ENCODE results near the gene CRKL. TPM values are rescaled to one million over a fixed set of nuclear protein-coding genes. Genes with fewer than 3 reads are reported as not detected.

Gene CRKL
- total and polyA plus RNA-seq, 4 donors: 12.0 to 45.5 (median 22.6) TPM

GRCh38 chr22:20979940-20980453, 62.8 kb downstream of the CRKL start:
- Histone ChIP-seq H3K9me3 (ENCODE audit: control insufficient read depth in 4 of 4, low read length in 3 of 4) (no peaks in the 10 kb centered on the region), H3K4me1 (ENCODE audit: control insufficient read depth in 4 of 4, insufficient read depth in 4 of 4, low read length in 3 of 4) (peaks cover 7 to 36% (median 27%) of the 10 kb centered on the region in 4 donors), H3K27me3 (ENCODE audit: control insufficient read depth in 4 of 4, insufficient read depth in 4 of 4, low read length in 3 of 4) (no peaks in the 10 kb centered on the region), H3K4me3 (ENCODE audit: low read depth in 1 of 3, low read length in 3 of 3) (peak overlapping the region in 1 of 3 donors; percentile 23), H3K9ac (ENCODE audit: low read depth in 1 of 2, low read length in 2 of 2) (no peak overlapping the region), H3K27ac (ENCODE audit: low read depth in 1 of 2, low read length in 2 of 2) (no peak overlapping the region), H3K36me3 (ENCODE audit: control insufficient read depth in 4 of 4, insufficient read depth in 3 of 4, low read depth in 1 of 4, low read length in 3 of 4) (peaks cover 0 to 2% (median 0%) of the 10 kb centered on the region in 4 donors)
- no peak for DNase-seq (ENCODE audit: low spot score)
- TF ChIP-seq ATF3 (IDR thresholded peaks at IDR 0.05) (no peak), RXRA (IDR thresholded peaks at IDR 0.05) (peak in 1 of 2 donors; percentile 36), HNF4A (conservative IDR thresholded peaks at IDR 0.05) (peak; percentile 30 to 41)
- WGBS: 34% methylated on average over 13 of the region's 13 CpGs

DNA sequence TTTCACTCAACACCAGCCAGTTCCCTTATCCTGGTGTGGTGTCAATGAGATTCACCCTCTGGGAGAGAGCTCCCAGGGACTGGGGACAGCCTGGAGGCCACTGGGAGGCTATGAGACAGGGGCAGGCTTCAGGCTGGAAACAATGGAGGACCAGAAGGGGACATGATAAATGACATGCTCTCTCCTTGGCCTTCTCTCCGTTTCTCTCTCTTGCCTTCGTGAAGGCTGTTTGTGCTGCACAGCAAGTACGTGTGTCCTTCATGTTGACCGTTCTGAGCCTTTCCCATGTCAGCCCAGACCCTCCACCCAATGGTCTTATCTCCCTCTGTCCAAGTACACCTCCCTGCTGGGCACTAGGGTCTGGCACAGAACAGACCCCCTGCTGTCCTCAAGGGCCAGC, 63.3 kb downstream of the CRKL start:
- H3K4me3 ChIP-seq (ENCODE audit: low read depth in 1 of 3, low read length in 3 of 3): no peak overlapping the region
- no peaks in the 10 kb centered on the region for H3K9me3 ChIP-seq (ENCODE audit: control insufficient read depth in 4 of 4, low read length in 3 of 4)
- no peak overlapping the region for H3K27ac ChIP-seq (ENCODE audit: low read depth in 1 of 2, low read length in 2 of 2)
- H3K36me3 ChIP-seq (ENCODE audit: control insufficient read depth in 4 of 4, insufficient read depth in 3 of 4, low read depth in 1 of 4, low read length in 3 of 4): peaks cover 0 to 2% (median under 1%) of the 10 kb centered on the region in 4 donors
- no peak overlapping the region for H3K9ac ChIP-seq (ENCODE audit: low read depth in 1 of 2, low read length in 2 of 2)
- no peak for TF ChIP-seq RXRA (IDR thresholded peaks at IDR 0.05)
- 89% methylated on average over 4 of the region's 4 CpGs for WGBS
- peaks cover 7 to 36% (median 27%) of the 10 kb centered on the region in 4 donors for H3K4me1 ChIP-seq (ENCODE audit: control insufficient read depth in 4 of 4, insufficient read depth in 4 of 4, low read length in 3 of 4)
- no peak for DNase-seq (ENCODE audit: low spot score)
- no peaks in the 10 kb centered on the region for H3K27me3 ChIP-seq (ENCODE audit: control insufficient read depth in 4 of 4, insufficient read depth in 4 of 4, low read length in 3 of 4)

DNA sequence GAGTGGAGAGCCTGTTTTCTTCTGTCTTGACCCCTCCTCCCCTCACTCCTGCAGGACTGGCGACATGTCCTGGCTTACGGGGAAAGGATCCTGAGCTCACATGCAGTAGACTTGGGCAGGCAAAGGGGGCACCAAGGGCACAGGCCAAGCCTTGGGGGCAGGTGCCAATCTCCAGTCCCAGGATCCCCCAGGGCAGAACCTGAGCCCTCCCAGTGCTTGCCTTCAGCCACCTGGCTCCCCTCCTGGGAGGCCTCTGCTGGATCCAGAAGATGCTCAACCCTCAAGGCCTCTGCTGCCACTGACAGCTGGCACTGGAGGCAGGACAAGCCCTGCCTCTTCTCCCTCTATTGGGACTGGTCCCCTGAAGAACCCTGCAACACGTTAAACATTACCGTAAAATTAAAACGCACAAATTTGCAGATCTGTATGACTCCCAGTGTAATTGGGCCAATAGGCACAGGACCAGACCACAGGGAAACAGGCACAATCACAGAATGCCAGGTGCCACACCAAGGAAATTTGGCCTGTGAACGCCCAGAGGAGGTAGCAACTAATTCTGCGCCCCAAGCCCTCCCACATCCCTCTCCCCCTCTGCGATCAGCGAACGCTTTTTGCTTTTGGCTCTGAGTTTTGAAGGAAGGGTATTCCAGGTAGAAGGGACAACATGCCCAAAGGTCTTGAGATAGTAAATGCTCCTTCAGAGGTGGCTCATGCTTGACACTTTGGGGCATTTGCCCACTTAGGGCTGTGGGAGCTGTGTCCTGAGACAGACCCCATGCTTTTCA, 63.9 kb downstream of the CRKL start:
- Histone ChIP-seq H3K4me1 (ENCODE audit: control insufficient read depth in 4 of 4, insufficient read depth in 4 of 4, low read length in 3 of 4) (peaks cover 7 to 36% (median 27%) of the 10 kb centered on the region in 4 donors), H3K27me3 (ENCODE audit: control insufficient read depth in 4 of 4, insufficient read depth in 4 of 4, low read length in 3 of 4) (no peaks in the 10 kb centered on the region), H3K27ac (ENCODE audit: low read depth in 1 of 2, low read length in 2 of 2) (peak overlapping the region; percentile 86 to 88), H3K9me3 (ENCODE audit: control insufficient read depth in 4 of 4, low read length in 3 of 4) (no peaks in the 10 kb centered on the region), H3K9ac (ENCODE audit: low read depth in 1 of 2, low read length in 2 of 2) (peak overlapping the region; percentile 82 to 94), H3K36me3 (ENCODE audit: control insufficient read depth in 4 of 4, insufficient read depth in 3 of 4, low read depth in 1 of 4, low read length in 3 of 4) (peaks cover 0 to 4% (median 2%) of the 10 kb centered on the region in 4 donors), H3K4me3 (ENCODE audit: low read depth in 1 of 3, low read length in 3 of 3) (peak overlapping the region; percentile 71 to 91 (median 85))
- DNase-seq (ENCODE audit: low spot score): no peak
- WGBS: 72% methylated on average over 10 of the region's 10 CpGs
- TF ChIP-seq FOXA1 (IDR thresholded peaks at IDR 0.05): no peak
- TF ChIP-seq YY1 (IDR thresholded peaks at IDR 0.05): no peak
- TF ChIP-seq HNF4A (conservative IDR thresholded peaks at IDR 0.05): no peak
- no peak for TF ChIP-seq MAX (IDR thresholded peaks at IDR 0.05)
- no peak for TF ChIP-seq SP1 (IDR thresholded peaks at IDR 0.05)
- TF ChIP-seq, protein P1, sequence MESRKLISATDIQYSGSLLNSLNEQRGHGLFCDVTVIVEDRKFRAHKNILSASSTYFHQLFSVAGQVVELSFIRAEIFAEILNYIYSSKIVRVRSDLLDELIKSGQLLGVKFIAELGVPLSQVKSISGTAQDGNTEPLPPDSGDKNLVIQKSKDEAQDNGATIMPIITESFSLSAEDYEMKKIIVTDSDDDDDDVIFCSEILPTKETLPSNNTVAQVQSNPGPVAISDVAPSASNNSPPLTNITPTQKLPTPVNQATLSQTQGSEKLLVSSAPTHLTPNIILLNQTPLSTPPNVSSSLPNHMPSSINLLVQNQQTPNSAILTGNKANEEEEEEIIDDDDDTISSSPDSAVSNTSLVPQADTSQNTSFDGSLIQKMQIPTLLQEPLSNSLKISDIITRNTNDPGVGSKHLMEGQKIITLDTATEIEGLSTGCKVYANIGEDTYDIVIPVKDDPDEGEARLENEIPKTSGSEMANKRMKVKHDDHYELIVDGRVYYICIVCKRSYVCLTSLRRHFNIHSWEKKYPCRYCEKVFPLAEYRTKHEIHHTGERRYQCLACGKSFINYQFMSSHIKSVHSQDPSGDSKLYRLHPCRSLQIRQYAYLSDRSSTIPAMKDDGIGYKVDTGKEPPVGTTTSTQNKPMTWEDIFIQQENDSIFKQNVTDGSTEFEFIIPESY (IDR thresholded peaks at IDR 0.05): no peak
- no peak for TF ChIP-seq CTCF (IDR thresholded peaks at IDR 0.05; ENCODE audit: low read depth, low read length, missing input control)
- TF ChIP-seq RAD21 (IDR thresholded peaks at IDR 0.05): no peak
- no peak for TF ChIP-seq HNF4G (IDR thresholded peaks at IDR 0.05)
- no peak for TF ChIP-seq GABPA (IDR thresholded peaks at IDR 0.05 in 1 of 2, conservative IDR thresholded peaks at IDR 0.05 in 1 of 2)
- no peak for TF ChIP-seq EGR1 (IDR thresholded peaks at IDR 0.05; ENCODE audit: low read depth in 2 of 2)
- TF ChIP-seq, protein P2, sequence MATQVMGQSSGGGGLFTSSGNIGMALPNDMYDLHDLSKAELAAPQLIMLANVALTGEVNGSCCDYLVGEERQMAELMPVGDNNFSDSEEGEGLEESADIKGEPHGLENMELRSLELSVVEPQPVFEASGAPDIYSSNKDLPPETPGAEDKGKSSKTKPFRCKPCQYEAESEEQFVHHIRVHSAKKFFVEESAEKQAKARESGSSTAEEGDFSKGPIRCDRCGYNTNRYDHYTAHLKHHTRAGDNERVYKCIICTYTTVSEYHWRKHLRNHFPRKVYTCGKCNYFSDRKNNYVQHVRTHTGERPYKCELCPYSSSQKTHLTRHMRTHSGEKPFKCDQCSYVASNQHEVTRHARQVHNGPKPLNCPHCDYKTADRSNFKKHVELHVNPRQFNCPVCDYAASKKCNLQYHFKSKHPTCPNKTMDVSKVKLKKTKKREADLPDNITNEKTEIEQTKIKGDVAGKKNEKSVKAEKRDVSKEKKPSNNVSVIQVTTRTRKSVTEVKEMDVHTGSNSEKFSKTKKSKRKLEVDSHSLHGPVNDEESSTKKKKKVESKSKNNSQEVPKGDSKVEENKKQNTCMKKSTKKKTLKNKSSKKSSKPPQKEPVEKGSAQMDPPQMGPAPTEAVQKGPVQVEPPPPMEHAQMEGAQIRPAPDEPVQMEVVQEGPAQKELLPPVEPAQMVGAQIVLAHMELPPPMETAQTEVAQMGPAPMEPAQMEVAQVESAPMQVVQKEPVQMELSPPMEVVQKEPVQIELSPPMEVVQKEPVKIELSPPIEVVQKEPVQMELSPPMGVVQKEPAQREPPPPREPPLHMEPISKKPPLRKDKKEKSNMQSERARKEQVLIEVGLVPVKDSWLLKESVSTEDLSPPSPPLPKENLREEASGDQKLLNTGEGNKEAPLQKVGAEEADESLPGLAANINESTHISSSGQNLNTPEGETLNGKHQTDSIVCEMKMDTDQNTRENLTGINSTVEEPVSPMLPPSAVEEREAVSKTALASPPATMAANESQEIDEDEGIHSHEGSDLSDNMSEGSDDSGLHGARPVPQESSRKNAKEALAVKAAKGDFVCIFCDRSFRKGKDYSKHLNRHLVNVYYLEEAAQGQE (IDR thresholded peaks at IDR 0.05): no peak
- TF ChIP-seq RXRA (IDR thresholded peaks at IDR 0.05): no peak
- TF ChIP-seq ATF3 (IDR thresholded peaks at IDR 0.05): no peak

All from liver (tissue), 9 donors.